H9 (cell line): ENCODE results near the gene GNAI1. TPM values are rescaled to one million over a fixed set of nuclear protein-coding genes. Genes with fewer than 3 reads are reported as not detected.

Experiments used
- DNase-seq: peaks from one replicate; pipeline ENCODE4 v3.0.0-alpha.2; 2017
- H2AFZ ChIP-seq: one replicate; pipeline ENCODE4 v1.6.1; 2013; ENCODE audit warnings: mild to moderate bottlenecking, low read length, control low read depth, moderate library complexity
- H2AK5ac ChIP-seq: 2 replicates; pipeline ENCODE4 v1.6.1; 2013; ENCODE audit warnings: low read length, control low read depth, mixed read lengths; ENCODE audit not compliant: insufficient read length
- H2BK120ac ChIP-seq: one replicate; pipeline ENCODE4 v1.6.1; 2013; ENCODE audit warnings: low read depth, mild to moderate bottlenecking, low read length, control low read depth, inconsistent platforms; ENCODE audit not compliant: poor library complexity, severe bottlenecking
- H2BK12ac ChIP-seq: 2 replicates; pipeline ENCODE4 v1.6.1; 2013; ENCODE audit warnings: low read length, control low read depth, mixed read lengths, low read depth; ENCODE audit not compliant: insufficient read length
- H2BK15ac ChIP-seq: 2 replicates; pipeline ENCODE4 v1.6.1; 2013; ENCODE audit warnings: low read depth, low read length, control low read depth
- H2BK20ac ChIP-seq: one replicate; pipeline ENCODE4 v1.6.1; 2013; ENCODE audit warnings: low read depth, mild to moderate bottlenecking, low read length, control low read depth, inconsistent platforms; ENCODE audit not compliant: poor library complexity, severe bottlenecking
- H2BK5ac ChIP-seq: 2 replicates; pipeline ENCODE4 v1.6.1; 2013; ENCODE audit warnings: low read length, control low read depth, mixed read lengths; ENCODE audit not compliant: insufficient read length
- H3K14ac ChIP-seq: 2 replicates; pipeline ENCODE4 v1.6.1; 2013; ENCODE audit warnings: low read length, control low read depth; ENCODE audit not compliant: insufficient read depth
- H3K18ac ChIP-seq: 2 replicates; pipeline ENCODE4 v1.6.1; 2013; ENCODE audit warnings: low read depth, mild to moderate bottlenecking, mixed read lengths, low read length, control low read depth; ENCODE audit not compliant: insufficient read length
- H3K23ac ChIP-seq: 2 replicates; pipeline ENCODE4 v1.6.1; 2013; ENCODE audit warnings: low read length, control low read depth, mixed read lengths, low read depth; ENCODE audit not compliant: insufficient read length
- H3K23me2 ChIP-seq: 2 replicates; pipeline ENCODE4 v1.6.1; 2013; ENCODE audit warnings: low read depth, mild to moderate bottlenecking, mixed read lengths, low read length, control low read depth; ENCODE audit not compliant: insufficient read length, poor library complexity, severe bottlenecking
- H3K27ac ChIP-seq: 2 replicates; pipeline ENCODE4 v1.5.1; 2013; ENCODE audit warnings: low read length, control low read depth, mixed read lengths, low read depth; ENCODE audit not compliant: insufficient read length
- H3K27me3 ChIP-seq: 2 replicates; pipeline ENCODE4 v1.6.1; 2013; ENCODE audit warnings: low read length, control low read depth, inconsistent platforms; ENCODE audit not compliant: insufficient read depth
- H3K4ac ChIP-seq: 2 replicates; pipeline ENCODE4 v1.6.1; 2013; ENCODE audit warnings: low read depth, mild to moderate bottlenecking, control low read depth, inconsistent platforms, low read length, moderate library complexity
- H3K4me1 ChIP-seq: 2 replicates; pipeline ENCODE4 v1.6.1; 2013; ENCODE audit warnings: low read length, control low read depth, inconsistent platforms; ENCODE audit not compliant: insufficient read depth
- H3K4me2 ChIP-seq: 2 replicates; pipeline ENCODE4 v1.6.1; 2013; ENCODE audit warnings: low read length, control low read depth, mixed read lengths; ENCODE audit not compliant: insufficient read length, insufficient read depth
- H3K56ac ChIP-seq: 2 replicates; pipeline ENCODE4 v1.6.1; 2013; ENCODE audit warnings: low read depth, mild to moderate bottlenecking, mixed read lengths, low read length, control low read depth; ENCODE audit not compliant: insufficient read length
- H3K79me1 ChIP-seq: 2 replicates; pipeline ENCODE4 v1.6.1; 2013; ENCODE audit warnings: low read depth, mild to moderate bottlenecking, moderate library complexity, low read length, control low read depth, inconsistent platforms; ENCODE audit not compliant: insufficient read depth, poor library complexity, severe bottlenecking
- H3K79me2 ChIP-seq: 2 replicates; pipeline ENCODE4 v1.6.1; 2013; ENCODE audit warnings: low read length, control low read depth, inconsistent platforms; ENCODE audit not compliant: insufficient read depth
- H3K9ac ChIP-seq: 2 replicates; pipeline ENCODE4 v1.6.1; 2013; ENCODE audit warnings: low read length, control low read depth, mixed read lengths; ENCODE audit not compliant: insufficient read length; ENCODE audit errors: extremely low read depth
- H3K9me3 ChIP-seq: one replicate; pipeline ENCODE4 v1.6.1; 2013; ENCODE audit warnings: low read depth, low read length, inconsistent platforms; ENCODE audit not compliant: control insufficient read depth
- H3T11ph ChIP-seq: one replicate; pipeline ENCODE4 v1.6.1; 2013; ENCODE audit warnings: mild to moderate bottlenecking, low read length, control low read depth, inconsistent platforms
- H4K20me1 ChIP-seq: one replicate; pipeline ENCODE4 v1.6.1; 2013; ENCODE audit not compliant: control insufficient read depth, insufficient read length, insufficient read depth
- H4K5ac ChIP-seq: 2 replicates; pipeline ENCODE4 v1.6.1; 2013; ENCODE audit warnings: low read depth, mild to moderate bottlenecking, mixed read lengths, low read length, control low read depth; ENCODE audit not compliant: insufficient read length
- H4K8ac ChIP-seq: replicated peaks from 2 replicates; pipeline ENCODE4 v1.6.1; 2013; ENCODE audit warnings: low read length, control low read depth, mixed read lengths, low read depth; ENCODE audit not compliant: insufficient read length
- H4K91ac ChIP-seq: 2 replicates; pipeline ENCODE4 v1.6.1; 2013; ENCODE audit warnings: low read depth, mild to moderate bottlenecking, moderate library complexity, mixed read lengths, low read length, control low read depth; ENCODE audit not compliant: insufficient read length
- H3K27ac Mint-ChIP-seq, 3 experiments: 2 replicates in 2 of 3; 3 replicates in 1 of 3; pipeline ENCODE4 v1.8.0; 2020 to 2021; ENCODE audit warnings: mixed read lengths in 3 of 3, mild to moderate bottlenecking in 1 of 3, moderate library complexity in 1 of 3
- H3K27me3 Mint-ChIP-seq: 2 replicates; pipeline ENCODE4 v1.8.0; 2021; ENCODE audit warnings: low read depth, mild to moderate bottlenecking, moderate library complexity, mixed read lengths
- H3K36me3 Mint-ChIP-seq, 3 experiments: 2 replicates in 2 of 3; 3 replicates in 1 of 3; pipeline ENCODE4 v1.8.0; 2020 to 2021; ENCODE audit warnings: low read depth in 3 of 3, mixed read lengths in 3 of 3; ENCODE audit not compliant: insufficient read depth in 1 of 3
- H3K4me1 Mint-ChIP-seq, 2 experiments: 2 replicates each; pipeline ENCODE4 v1.8.0; 2020; ENCODE audit warnings: mixed read lengths in 2 of 2
- H3K4me3 Mint-ChIP-seq, 2 experiments: 2 replicates in 1 of 2; 3 replicates in 1 of 2; pipeline ENCODE4 v1.8.0; 2020 to 2021; ENCODE audit warnings: mild to moderate bottlenecking in 2 of 2, mixed read lengths in 2 of 2, moderate library complexity in 1 of 2
- H3K9me3 Mint-ChIP-seq, 2 experiments: 2 replicates in 1 of 2; 3 replicates in 1 of 2; pipeline ENCODE4 v1.8.0; 2020; ENCODE audit warnings: mild to moderate bottlenecking in 2 of 2, mixed read lengths in 2 of 2, moderate library complexity in 1 of 2
- WGBS: extraction: QIAGEN DNeasy Blood & Tissue Kit; methylation state at CpG from one replicate; pipeline ENCODE4 v1.1.7; 2013; ENCODE audit warnings: missing lambda C conversion rate, low lambda C conversion rate, mixed read lengths; ENCODE audit not compliant: insufficient read length; ENCODE audit errors: extremely low coverage; 5-methylcytosine and 5-hydroxymethylcytosine counted together
- total RNA-seq: library from RNA; stranded (reverse); gene quantifications from 2 replicates; pipeline ENCODE4 v1.2.1, GENCODE V29; 2021
- TF ChIP-seq, protein P1 (sequence below): fragments of 200-600 bp; sonication (generic); conservative IDR thresholded peaks from 3 replicates; pipeline ENCODE4 v1.8.0; 2021; ENCODE audit warnings: antibody characterized with exemption, mild to moderate bottlenecking

Gene GNAI1
- total RNA-seq, 1 experiment from 2014 or later, result 14.1 TPM

DNA sequence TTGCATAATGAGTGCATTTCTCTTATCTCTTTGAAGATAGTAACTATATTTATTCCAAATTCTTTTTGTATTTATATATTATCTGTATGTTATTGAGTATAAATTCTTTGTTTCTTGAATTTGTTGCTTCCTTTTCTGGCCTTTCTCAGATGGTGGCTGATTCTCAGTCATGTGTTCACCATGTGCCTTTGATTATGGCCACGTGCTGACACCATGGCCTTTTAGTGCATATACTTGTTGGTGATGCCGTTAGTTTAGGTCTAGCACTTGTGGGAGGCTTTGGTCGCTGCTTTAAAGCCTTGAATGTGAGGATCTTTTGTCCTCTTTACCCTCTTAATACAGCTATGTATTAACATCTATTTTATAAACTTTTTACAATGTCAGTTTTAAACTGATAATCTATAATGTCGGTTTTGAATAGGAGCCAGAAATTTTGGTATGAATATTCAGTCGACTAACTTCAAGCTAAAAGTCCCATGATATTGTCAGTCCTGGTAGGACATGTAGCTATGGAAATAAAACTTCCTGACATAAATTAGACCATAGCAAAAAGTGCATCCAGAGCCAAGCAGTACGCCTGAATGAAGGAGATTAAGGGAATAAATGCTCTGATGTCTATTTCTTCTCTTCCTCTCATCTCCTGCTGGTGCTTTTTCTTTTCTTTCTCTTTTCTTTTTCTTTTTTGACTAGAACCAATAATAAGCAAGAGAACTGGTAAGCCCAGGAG is 130.3 kb downstream of the GNAI1 start:
- no peak overlapping the region for H3K9ac ChIP-seq
- no peak overlapping the region for H3K23ac ChIP-seq
- Mint-ChIP-seq H3K36me3 (no peaks in the 10 kb centered on the region), H3K27me3 (no peaks in the 10 kb centered on the region), H3K4me3 (no peak overlapping the region), H3K9me3 (no peaks in the 10 kb centered on the region), H3K27ac (no peak overlapping the region), H3K4me1 (peaks cover 2 to 4% of the 10 kb centered on the region in 2 experiments; a peak in 2 of 4 replicates)
- H3K4me2 ChIP-seq, result no peak overlapping the region
- no peak overlapping the region for H3K4ac ChIP-seq
- H3K27me3 ChIP-seq, result no peaks in the 10 kb centered on the region
- H3K79me2 ChIP-seq, result no peaks in the 10 kb centered on the region
- H3K9me3 ChIP-seq, result no peaks in the 10 kb centered on the region
- H3K4me1 ChIP-seq, result no peaks in the 10 kb centered on the region
- no peak overlapping the region for H4K5ac ChIP-seq
- no CpG with 5 or more reads among the region's 6 CpGs for WGBS
- DNase-seq, result no peak
- H2BK15ac ChIP-seq, result no peak overlapping the region
- no peak overlapping the region for H2AK5ac ChIP-seq
- H2BK5ac ChIP-seq, result no peak overlapping the region
- no peak overlapping the region for H3K18ac ChIP-seq
- no peaks in the 10 kb centered on the region for H4K20me1 ChIP-seq
- TF ChIP-seq, protein P1, sequence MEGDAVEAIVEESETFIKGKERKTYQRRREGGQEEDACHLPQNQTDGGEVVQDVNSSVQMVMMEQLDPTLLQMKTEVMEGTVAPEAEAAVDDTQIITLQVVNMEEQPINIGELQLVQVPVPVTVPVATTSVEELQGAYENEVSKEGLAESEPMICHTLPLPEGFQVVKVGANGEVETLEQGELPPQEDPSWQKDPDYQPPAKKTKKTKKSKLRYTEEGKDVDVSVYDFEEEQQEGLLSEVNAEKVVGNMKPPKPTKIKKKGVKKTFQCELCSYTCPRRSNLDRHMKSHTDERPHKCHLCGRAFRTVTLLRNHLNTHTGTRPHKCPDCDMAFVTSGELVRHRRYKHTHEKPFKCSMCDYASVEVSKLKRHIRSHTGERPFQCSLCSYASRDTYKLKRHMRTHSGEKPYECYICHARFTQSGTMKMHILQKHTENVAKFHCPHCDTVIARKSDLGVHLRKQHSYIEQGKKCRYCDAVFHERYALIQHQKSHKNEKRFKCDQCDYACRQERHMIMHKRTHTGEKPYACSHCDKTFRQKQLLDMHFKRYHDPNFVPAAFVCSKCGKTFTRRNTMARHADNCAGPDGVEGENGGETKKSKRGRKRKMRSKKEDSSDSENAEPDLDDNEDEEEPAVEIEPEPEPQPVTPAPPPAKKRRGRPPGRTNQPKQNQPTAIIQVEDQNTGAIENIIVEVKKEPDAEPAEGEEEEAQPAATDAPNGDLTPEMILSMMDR, result no peak
- H2BK20ac ChIP-seq, result no peak overlapping the region
- no peaks in the 10 kb centered on the region for H3K79me1 ChIP-seq
- peak overlapping the region; percentile 19 for H3T11ph ChIP-seq
- H2AFZ ChIP-seq, result no peak overlapping the region
- no peak overlapping the region for H3K14ac ChIP-seq
- no peaks in the 10 kb centered on the region for H3K23me2 ChIP-seq
- no peak overlapping the region for H4K8ac ChIP-seq
- no peak overlapping the region for H2BK12ac ChIP-seq
- H2BK120ac ChIP-seq, result no peak overlapping the region
- H4K91ac ChIP-seq, result no peak overlapping the region
- no peak overlapping the region for H3K56ac ChIP-seq
- H3K27ac ChIP-seq, result no peak overlapping the region
